IPS-18c (cell line): ENCODE results near the gene OXSR1.

Experiments used
- H3K4me3 ChIP-seq: 2 replicates; pipeline ENCODE4 v1.7.0; 2013; ENCODE audit warnings: low read depth, mild to moderate bottlenecking, low read length, moderate library complexity; ENCODE audit not compliant: insufficient read depth
- H3K9me3 ChIP-seq: one replicate; pipeline ENCODE4 v1.6.1; 2013; ENCODE audit warnings: mild to moderate bottlenecking, low read length, moderate library complexity; ENCODE audit not compliant: control insufficient read depth, insufficient read depth

Gene OXSR1

DNA sequence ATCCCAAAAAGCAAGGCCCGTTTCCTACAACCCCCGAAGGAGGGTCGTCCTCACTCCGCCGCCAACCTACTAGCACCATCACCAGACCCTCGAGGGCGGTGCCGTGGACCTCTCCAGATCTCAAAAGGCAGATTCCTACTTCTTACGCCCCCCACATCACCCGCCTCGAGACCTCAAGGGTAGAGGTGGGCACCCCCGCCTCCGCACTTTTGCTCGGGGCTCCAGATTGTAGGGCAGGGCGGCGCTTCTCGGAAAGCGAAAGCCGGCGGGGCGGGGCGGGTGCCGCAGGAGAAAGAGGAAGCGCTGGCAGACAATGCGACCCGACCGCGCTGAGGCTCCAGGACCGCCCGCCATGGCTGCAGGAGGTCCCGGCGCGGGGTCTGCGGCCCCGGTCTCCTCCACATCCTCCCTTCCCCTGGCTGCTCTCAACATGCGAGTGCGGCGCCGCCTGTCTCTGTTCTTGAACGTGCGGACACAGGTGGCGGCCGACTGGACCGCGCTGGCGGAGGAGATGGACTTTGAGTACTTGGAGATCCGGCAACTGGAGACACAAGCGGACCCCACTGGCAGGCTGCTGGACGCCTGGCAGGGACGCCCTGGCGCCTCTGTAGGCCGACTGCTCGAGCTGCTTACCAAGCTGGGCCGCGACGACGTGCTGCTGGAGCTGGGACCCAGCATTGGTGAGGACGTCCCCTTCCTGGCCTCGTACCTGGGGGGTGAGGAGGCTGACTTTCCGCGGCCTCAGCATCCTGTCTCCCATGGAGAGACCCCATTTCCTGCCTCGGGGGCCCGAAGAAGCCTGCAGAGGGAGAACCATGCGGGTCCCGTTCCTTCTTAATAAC lies 26.8 kb upstream of the OXSR1 start, which contains the start of gene MYD88:
Gene MYD88, plus strand, starts transcription at position 313 of the 842 bp plus-strand sequence. Its CDS starts 40 bp downstream, at position 353.
- H3K4me3 ChIP-seq, result peak within 1 kb of the TSS; percentile 94
- H3K9me3 ChIP-seq, result peaks cover 4% of the 10 kb centered on the region

DNA sequence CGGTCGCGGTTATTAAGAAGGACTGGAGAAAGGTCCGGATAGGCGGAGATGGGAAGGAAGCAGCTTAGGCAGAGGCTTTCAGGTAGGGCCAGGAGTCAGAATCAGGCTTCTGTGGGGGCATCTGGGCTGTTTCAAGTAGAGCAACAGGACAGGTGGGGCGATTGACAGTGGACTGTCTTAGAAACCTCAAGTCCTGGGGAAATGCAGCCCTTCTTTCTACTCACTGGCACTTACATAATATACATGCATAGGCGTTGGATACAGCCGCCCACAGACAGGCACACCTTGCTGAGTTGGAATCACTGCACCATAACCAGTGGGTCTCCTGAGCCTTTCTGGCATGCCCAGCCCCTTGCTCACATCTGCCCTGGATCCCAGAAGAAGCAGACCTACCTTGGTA lies 26.1 kb upstream of the OXSR1 start:
- peak overlapping the region; percentile 94 for H3K4me3 ChIP-seq
- peaks cover 4% of the 10 kb centered on the region for H3K9me3 ChIP-seq

DNA sequence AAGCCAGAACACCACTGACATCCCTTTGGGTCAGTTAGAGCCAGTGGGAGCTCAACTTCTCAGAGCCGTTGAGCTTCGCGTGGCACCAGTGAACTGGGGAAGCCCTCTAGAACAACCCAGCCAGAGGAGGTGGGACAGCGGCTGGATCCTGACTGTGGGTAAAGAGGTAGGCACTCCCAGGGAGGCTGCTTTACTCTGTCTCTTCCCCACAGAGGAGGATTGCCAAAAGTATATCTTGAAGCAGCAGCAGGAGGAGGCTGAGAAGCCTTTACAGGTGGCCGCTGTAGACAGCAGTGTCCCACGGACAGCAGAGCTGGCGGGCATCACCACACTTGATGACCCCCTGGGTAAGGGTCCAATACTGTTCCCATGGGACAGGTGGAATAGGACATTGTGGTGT lies 25.7 kb upstream of the OXSR1 start:
- H3K4me3 ChIP-seq, result peak overlapping the region; percentile 94; the same call in 1 of the 2 replicates
- peaks cover 2% of the 10 kb centered on the region for H3K9me3 ChIP-seq

DNA sequence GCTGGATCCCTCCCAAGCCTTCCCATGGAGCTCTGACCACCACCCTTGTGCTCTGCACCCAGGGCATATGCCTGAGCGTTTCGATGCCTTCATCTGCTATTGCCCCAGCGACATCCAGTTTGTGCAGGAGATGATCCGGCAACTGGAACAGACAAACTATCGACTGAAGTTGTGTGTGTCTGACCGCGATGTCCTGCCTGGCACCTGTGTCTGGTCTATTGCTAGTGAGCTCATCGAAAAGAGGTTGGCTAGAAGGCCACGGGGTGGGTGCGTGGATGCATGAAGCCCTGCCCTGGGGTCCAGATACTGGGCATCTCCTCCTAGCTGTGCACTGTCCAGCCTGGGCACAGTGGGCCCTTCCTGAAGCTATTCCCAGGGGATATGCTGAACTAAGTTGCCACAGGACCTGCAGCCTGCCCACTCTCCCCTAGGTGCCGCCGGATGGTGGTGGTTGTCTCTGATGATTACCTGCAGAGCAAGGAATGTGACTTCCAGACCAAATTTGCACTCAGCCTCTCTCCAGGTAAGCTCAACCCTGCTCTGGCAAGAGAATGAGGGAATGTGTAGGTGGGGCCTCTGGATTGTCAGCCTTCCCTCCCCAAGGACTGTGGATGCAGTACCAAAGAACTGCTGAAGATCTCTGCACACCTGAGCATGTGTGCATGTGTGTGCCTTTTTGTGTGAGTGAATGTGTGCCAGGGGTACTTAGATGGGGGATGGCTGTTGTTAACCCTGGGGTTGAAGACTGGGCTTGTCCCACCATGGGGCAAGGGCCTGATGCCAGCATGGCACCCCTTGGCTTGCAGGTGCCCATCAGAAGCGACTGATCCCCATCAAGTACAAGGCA lies 24.8 kb upstream of the OXSR1 start:
- no peak overlapping the region for H3K4me3 ChIP-seq
- H3K9me3 ChIP-seq, result peaks cover 2% of the 10 kb centered on the region

DNA sequence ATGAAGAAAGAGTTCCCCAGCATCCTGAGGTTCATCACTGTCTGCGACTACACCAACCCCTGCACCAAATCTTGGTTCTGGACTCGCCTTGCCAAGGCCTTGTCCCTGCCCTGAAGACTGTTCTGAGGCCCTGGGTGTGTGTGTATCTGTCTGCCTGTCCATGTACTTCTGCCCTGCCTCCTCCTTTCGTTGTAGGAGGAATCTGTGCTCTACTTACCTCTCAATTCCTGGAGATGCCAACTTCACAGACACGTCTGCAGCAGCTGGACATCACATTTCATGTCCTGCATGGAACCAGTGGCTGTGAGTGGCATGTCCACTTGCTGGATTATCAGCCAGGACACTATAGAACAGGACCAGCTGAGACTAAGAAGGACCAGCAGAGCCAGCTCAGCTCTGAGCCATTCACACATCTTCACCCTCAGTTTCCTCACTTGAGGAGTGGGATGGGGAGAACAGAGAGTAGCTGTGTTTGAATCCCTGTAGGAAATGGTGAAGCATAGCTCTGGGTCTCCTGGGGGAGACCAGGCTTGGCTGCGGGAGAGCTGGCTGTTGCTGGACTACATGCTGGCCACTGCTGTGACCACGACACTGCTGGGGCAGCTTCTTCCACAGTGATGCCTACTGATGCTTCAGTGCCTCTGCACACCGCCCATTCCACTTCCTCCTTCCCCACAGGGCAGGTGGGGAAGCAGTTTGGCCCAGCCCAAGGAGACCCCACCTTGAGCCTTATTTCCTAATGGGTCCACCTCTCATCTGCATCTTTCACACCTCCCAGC lies 24.0 kb upstream of the OXSR1 start:
- peaks cover 2% of the 10 kb centered on the region for H3K9me3 ChIP-seq
- H3K4me3 ChIP-seq, result no peak overlapping the region

DNA sequence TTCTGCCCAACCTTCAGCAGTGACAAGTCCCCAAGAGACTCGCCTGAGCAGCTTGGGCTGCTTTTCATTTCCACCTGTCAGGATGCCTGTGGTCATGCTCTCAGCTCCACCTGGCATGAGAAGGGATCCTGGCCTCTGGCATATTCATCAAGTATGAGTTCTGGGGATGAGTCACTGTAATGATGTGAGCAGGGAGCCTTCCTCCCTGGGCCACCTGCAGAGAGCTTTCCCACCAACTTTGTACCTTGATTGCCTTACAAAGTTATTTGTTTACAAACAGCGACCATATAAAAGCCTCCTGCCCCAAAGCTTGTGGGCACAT lies 23.4 kb upstream of the OXSR1 start:
- H3K9me3 ChIP-seq, result no peaks in the 10 kb centered on the region
- H3K4me3 ChIP-seq, result no peak overlapping the region

DNA sequence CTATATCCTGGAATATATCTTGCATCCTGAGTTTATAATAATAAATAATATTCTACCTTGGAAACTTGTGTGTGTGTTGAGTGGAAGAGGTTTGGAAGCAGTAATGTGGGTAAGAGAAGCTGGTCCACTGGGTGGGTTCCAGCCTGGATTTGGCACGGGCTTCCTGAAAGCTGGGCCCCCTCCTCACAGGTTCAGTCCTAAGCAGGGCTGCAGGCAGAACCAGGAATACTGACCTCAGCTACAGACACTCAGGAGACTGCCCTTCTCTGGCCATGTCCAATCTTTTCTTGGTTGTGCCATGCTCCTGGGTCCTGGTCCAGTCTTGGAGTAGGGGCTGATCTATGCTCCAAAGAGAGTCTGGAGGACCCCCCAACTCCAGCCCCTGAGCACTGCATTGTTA lies 22.4 kb upstream of the OXSR1 start:
- Histone ChIP-seq H3K9me3 (no peaks in the 10 kb centered on the region), H3K4me3 (no peak overlapping the region)

DNA sequence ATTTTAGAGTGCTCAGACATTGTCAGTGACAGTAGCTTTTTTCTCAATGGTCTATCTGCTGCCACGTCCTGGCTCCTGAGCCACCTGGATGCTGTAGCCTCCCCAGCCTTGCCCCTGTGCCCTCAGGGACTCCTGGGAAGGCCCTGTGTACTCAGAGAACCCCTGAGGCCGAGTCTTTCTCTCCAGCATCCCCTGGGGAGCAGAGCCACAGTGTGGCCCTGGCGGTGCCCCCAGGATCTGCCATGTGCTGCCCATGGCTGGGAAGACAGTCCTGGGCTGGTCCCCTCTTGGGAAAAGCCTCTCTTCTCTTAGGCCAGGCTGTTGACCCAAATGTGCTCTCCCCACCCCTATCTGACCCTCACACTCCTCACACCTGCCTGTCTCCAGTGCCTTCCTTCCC lies 21.8 kb upstream of the OXSR1 start:
- H3K4me3 ChIP-seq, result no peak overlapping the region

DNA sequence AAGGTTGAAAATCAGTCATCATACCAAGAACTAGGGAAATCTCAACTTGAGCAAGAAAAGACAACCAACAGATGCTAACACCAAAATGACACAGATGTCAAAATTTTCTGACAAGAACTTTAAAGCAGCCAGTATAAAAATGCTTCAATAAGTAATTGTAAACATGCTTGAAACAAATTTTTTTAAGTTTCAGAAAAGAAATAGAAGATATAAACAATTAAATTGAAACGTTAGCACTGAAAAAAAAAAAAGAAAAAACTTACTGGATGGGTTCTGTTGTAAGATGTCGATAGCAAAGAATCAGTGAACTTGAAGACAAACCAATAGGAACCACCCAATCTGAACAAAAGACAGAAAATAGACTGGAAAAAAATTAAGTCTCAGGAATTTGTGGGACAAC lies 18.8 kb upstream of the OXSR1 start:
- no peak overlapping the region for H3K4me3 ChIP-seq
- H3K9me3 ChIP-seq, result no peaks in the 10 kb centered on the region

More for the DNA sequence above, 21.8 kb upstream of the OXSR1 start:
- H3K9me3 ChIP-seq, result no peaks in the 10 kb centered on the region

DNA sequence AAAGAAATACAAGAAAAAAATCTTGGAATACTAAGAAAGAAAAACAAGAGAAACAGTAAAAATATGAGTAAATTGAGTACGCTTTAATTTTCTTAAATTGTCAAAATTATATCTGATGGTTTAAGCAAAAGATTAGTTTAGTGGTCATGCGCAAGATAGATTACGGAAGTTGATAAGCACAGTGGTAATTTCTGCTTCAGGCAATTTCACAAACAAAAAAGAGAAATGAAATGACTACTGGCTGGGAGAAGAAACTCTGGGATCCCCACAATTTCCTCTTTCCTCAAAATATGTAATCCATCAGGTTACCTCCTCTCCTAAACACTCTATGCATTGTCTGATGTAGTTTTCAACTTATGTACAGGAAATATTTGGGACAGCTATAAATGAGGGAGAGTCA lies 17.9 kb upstream of the OXSR1 start:
- Histone ChIP-seq H3K4me3 (no peak overlapping the region), H3K9me3 (no peaks in the 10 kb centered on the region)

DNA sequence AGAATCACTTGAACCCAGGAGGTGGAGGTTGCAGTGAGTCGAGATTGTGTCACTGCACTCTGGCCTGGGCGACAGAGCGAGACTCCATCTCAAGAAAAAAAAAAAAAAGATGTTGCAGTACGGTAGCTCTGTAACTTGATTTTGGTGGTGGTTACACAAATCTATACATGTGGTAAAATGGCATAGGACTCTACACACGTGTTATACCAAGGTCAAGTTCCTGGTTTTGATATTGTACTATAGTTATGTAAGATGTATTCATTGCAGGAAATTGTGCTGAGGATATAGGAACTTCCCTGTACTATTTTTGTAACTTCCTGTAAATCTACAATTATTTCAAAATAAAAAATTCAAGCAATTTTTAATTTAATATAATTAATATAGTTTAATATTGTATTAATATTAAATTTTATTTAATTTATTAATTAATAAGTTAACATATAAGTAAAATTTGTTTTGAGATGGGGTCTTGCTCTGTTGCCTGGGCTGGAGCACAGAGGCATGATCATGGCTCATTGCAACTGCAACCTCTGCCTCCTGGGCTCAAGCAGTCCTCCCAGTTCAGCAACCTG lies 16.9 kb upstream of the OXSR1 start:
- H3K9me3 ChIP-seq, result no peaks in the 10 kb centered on the region
- H3K4me3 ChIP-seq, result no peak overlapping the region

DNA sequence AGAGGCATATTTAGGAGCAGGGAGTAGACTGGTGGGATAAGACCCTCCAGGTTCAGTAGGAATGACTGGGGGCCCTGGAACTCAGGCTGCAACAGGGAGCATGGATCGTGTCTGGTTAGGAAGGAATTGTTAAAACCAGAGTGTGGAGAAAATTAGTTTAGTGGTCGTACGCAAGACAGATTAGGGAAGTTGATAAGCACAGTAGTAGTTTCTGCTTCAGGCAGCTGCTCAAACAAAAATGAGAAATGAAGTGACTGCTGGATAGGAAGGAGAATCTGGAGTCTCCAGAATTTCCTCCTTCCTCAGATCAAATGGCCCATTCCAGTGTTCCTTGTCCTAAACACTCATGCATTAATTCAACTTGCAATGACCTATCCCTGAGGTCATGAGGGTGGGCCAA lies 15.6 kb upstream of the OXSR1 start:
- Histone ChIP-seq H3K9me3 (no peaks in the 10 kb centered on the region), H3K4me3 (no peak overlapping the region)

DNA sequence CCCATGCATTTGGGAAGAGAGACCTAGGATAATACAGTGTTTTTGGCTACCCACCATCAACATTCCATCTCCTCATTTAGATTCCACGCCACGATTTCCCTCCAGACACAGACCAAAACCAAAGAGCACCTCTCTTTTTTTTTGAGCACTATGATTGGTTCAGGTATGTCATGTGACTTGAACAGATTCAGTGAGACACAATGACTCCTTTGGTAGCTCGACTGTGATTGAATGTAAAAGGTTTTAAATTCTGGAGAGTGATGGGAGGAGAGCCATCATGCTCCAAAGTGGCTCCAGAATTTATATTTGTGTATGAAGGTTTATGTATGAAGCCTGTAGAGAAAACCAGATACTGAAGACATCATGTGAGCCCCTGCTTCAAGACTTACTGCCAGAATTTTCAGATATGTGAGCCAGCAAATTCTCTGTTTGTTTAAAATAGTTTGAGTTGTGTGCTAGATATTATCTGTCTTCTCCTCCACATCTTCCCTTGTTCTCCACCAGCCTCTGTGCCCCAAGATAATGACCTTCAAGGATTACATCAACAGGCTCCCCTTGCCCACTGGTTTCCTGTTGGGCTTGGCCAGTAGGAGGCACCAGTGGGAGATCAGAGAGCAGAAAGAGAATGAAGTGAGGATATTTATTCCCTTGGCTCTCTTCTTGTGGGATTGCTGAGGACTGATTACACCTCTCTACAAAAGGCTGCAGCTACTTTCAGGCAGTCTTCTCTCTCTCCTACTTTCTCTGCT lies 14.4 kb upstream of the OXSR1 start:
- H3K9me3 ChIP-seq, result no peaks in the 10 kb centered on the region
- H3K4me3 ChIP-seq, result no peak overlapping the region

DNA sequence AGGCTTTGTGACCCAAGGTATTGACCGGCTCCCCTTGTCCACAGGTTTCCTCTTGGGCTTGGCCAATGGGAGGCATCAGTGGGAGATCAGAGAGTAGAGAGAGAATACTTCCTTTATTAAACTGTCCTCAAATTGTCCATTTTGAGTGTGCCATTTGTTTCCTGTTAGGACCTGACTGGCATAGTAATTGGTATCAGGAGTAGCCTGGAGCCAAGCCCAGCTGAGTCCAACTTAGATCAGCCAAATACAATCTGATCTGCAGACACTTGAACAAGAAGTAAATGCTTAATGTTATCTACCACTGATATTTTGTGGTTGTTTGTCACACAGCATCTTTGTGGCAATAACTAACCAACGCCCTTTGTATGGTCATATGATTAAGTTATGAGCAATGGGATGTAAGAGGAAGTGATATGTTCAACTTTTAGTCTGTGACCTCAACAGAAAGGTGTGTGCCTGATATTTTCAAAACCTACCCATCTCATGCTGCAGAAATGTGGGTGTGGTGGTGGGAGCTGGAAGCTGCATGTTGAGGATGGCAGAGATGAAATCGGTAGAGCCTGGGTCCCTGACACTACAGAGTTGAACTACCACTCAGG lies 13.6 kb upstream of the OXSR1 start:
- H3K9me3 ChIP-seq, result no peaks in the 10 kb centered on the region
- no peak overlapping the region for H3K4me3 ChIP-seq

DNA sequence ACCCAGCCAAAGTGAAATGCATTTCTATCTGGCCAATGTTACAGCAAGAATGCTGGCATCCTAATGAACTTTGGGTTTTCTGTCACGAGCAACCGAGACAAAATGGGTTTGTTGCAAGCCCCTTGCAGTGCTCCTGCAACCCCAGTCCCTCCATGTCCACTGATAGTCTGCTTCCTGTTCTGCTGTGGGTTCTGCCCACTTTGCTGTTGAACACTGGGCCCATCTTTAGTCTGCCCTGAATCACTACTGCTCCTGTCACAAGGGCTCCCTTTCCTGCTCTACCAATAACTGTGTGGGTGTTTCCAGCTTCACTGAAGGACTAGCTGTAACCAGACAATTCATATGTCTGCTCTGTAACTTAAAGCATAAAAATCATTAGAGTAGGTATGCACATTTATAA lies 12.7 kb upstream of the OXSR1 start:
- Histone ChIP-seq H3K9me3 (no peaks in the 10 kb centered on the region), H3K4me3 (no peak overlapping the region)

DNA sequence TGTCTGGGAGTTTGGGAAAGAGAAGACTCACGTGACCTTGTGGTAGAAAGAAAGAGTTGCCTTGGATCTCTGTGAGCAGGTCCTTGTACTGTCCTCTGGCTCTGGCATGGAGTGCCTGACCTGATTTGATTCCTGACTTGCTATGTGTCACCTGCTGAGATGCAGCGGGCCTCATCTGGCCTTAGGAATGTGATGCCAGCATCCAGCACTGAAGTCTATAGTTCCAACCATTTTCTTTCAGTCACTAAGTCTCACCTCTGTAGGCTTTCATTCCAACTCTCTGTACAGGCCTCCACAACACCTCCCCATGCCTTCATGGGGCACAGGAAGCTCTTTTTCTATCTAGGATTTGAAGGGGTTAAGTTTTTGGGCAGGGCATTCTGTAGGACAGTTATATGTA lies 12.1 kb upstream of the OXSR1 start:
- no peak overlapping the region for H3K4me3 ChIP-seq
- H3K9me3 ChIP-seq, result no peaks in the 10 kb centered on the region
